GM23338 (cell line): ENCODE data around the gene RHOV. TPM values are rescaled to one million over a fixed set of nuclear protein-coding genes. Genes with fewer than 3 reads are reported as not detected.

Source experiments
- ATAC-seq: fragments of 200-7000 bp; cut with Tn5 transposase; 3 replicates; pipeline ENCODE4 v1.9.1; 2020
- DNase-seq: peaks from one replicate; pipeline ENCODE4 v3.0.0-alpha.2; 2015; ENCODE audit warnings: low spot score
- H2AFZ ChIP-seq: fragments of 200-600 bp; sonication (generic); 2 replicates; pipeline ENCODE4 v1.8.0; 2016; ENCODE audit warnings: antibody characterized with exemption, mild to moderate bottlenecking, moderate library complexity
- H3F3A ChIP-seq: fragments of 200-600 bp; sonication (generic); replicated peaks from 2 replicates; pipeline ENCODE4 v1.8.0; 2017; ENCODE audit warnings: antibody characterized with exemption, mixed run types, low read depth
- H3K27ac ChIP-seq: fragments of 200-600 bp; sonication (generic); 2 replicates; pipeline ENCODE4 v1.6.1; 2016; ENCODE audit warnings: low read depth
- H3K27me3 ChIP-seq: fragments of 200-600 bp; sonication (generic); 2 replicates; pipeline ENCODE4 v1.8.0; 2016; ENCODE audit warnings: mild to moderate bottlenecking, mixed run types, moderate library complexity; ENCODE audit not compliant: insufficient read depth
- H3K36me3 ChIP-seq: fragments of 200-600 bp; sonication (generic); 2 replicates; pipeline ENCODE4 v1.8.0; 2016; ENCODE audit warnings: mild to moderate bottlenecking; ENCODE audit not compliant: insufficient read depth
- H3K4me1 ChIP-seq: fragments of 200-600 bp; sonication (generic); 2 replicates; pipeline ENCODE4 v1.8.0; 2016; ENCODE audit warnings: mild to moderate bottlenecking, moderate library complexity; ENCODE audit not compliant: insufficient read depth
- H3K4me2 ChIP-seq: fragments of 200-600 bp; sonication (generic); 2 replicates; pipeline ENCODE4 v1.7.1; 2017; ENCODE audit warnings: mixed run types
- H3K4me3 ChIP-seq: fragments of 200-600 bp; sonication (generic); 2 replicates; pipeline ENCODE4 v1.6.1; 2016; ENCODE audit warnings: mixed run types
- H3K79me2 ChIP-seq: fragments of 200-600 bp; sonication (generic); replicated peaks from 2 replicates; pipeline ENCODE4 v1.8.0; 2017; ENCODE audit warnings: mild to moderate bottlenecking; ENCODE audit not compliant: insufficient read depth
- H3K9me2 ChIP-seq: fragments of 200-600 bp; sonication (generic); 2 replicates; pipeline ENCODE4 v1.8.0; 2017; ENCODE audit not compliant: insufficient read depth
- H4K20me1 ChIP-seq: fragments of 200-600 bp; sonication (generic); replicated peaks from 2 replicates; pipeline ENCODE4 v1.8.0; 2017; ENCODE audit warnings: mild to moderate bottlenecking; ENCODE audit not compliant: insufficient read depth
- H3K27ac Mint-ChIP-seq: 2 replicates; pipeline ENCODE4 v1.8.0; 2020; ENCODE audit warnings: inconsistent platforms, mild to moderate bottlenecking, moderate library complexity, mixed read lengths
- H3K27me3 Mint-ChIP-seq: 3 replicates; pipeline ENCODE4 v1.8.0; 2022; ENCODE audit warnings: low read depth, mild to moderate bottlenecking, moderate library complexity, mixed read lengths, inconsistent platforms; ENCODE audit not compliant: insufficient read depth, poor library complexity
- H3K36me3 Mint-ChIP-seq: 3 replicates; pipeline ENCODE4 v1.8.0; 2021; ENCODE audit warnings: low read depth, mild to moderate bottlenecking, inconsistent platforms, moderate library complexity, mixed read lengths
- H3K4me1 Mint-ChIP-seq: 3 replicates; pipeline ENCODE4 v1.8.0; 2020; ENCODE audit warnings: mild to moderate bottlenecking, inconsistent platforms, mixed read lengths
- H3K4me3 Mint-ChIP-seq: 3 replicates; pipeline ENCODE4 v1.8.0; 2021; ENCODE audit warnings: moderate library complexity, mild to moderate bottlenecking, inconsistent platforms, mixed read lengths
- H3K9me3 Mint-ChIP-seq: 3 replicates; pipeline ENCODE4 v1.8.0; 2020; ENCODE audit warnings: moderate library complexity, mild to moderate bottlenecking, inconsistent platforms, mixed read lengths
- EZH2 ChIP-seq: fragments of 200-600 bp; sonication (generic); IDR thresholded peaks from one replicate; pipeline ENCODE4 v1.8.0; 2017; ENCODE audit warnings: antibody characterized with exemption, mild to moderate bottlenecking, low read depth; ENCODE audit not compliant: unreplicated experiment
- EZH2phosphoT487 ChIP-seq: fragments of 200-600 bp; sonication (generic); IDR thresholded peaks from one replicate; pipeline ENCODE4 v1.8.1; 2018; ENCODE audit warnings: antibody characterized with exemption; ENCODE audit not compliant: unreplicated experiment
- JUNB ChIP-seq: IDR thresholded peaks from one replicate; pipeline ENCODE4 v1.6.1; 2016; ENCODE audit warnings: antibody characterized with exemption; ENCODE audit not compliant: unreplicated experiment
- NANOG ChIP-seq: IDR thresholded peaks from 2 replicates; pipeline ENCODE4 v1.6.1; 2016; ENCODE audit warnings: antibody characterized with exemption, borderline replicate concordance
- POLR2AphosphoS5 ChIP-seq: IDR thresholded peaks from 2 replicates; pipeline ENCODE4 v1.6.1; 2016; ENCODE audit warnings: antibody characterized with exemption, low read depth
- STAT1 ChIP-seq: IDR thresholded peaks from one replicate; pipeline ENCODE4 v1.6.1; 2016; ENCODE audit warnings: antibody characterized with exemption; ENCODE audit not compliant: unreplicated experiment
- ZNF331 ChIP-seq: fragments of 250-450 bp; sonication (Bioruptor Pico); IDR thresholded peaks from 2 replicates; pipeline ENCODE4 v1.5.0; 2020; ENCODE audit warnings: low read depth, mild to moderate bottlenecking, moderate library complexity
- polyA plus RNA-seq: library from polyadenylated mRNA; unstranded; fragments of >200 nt; fragmentation: Nextera tagmentation; extraction: Ambion mirVana; gene quantifications from 2 replicates; pipeline ENCODE4 v1.2.1, GENCODE V29; 2016
- total RNA-seq: library from RNA; depleted of rRNA; stranded (reverse); fragments of >200 nt; shearing (Covaris generic); gene quantifications from 2 replicates; pipeline ENCODE4 v1.2.3, GENCODE V29; 2014
- TF ChIP-seq, protein P1 (sequence below): IDR thresholded peaks from 2 replicates; pipeline ENCODE4 v1.6.1; 2016; ENCODE audit warnings: antibody characterized with exemption

The RHOV gene
- total and polyA plus RNA-seq, 2 experiments from 2014 or later = 4.4 to 4.7 TPM

DNA sequence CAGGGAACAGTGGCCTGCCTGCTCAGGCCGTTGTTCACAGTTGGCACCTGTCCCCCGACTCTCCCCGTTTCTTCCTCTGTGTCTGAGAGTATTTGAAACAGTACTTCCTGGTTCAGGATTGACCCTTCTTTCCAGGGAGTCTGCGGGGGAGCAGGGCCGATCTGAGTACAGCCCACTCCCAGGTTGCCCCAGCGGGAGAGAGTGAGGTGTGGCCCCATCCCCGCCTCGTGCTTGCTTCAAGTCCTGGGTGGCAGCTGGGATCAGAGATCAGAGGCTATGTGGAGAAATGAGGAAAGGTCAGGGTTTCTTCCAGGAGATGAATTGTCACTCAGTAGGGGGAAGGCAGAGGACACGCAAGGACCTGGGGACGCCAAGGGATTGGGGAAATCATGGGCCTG, 48.6 kb upstream of the RHOV start:
- no peaks in the 10 kb centered on the region for H3K9me2 ChIP-seq
- H3F3A ChIP-seq = 0 out of 2 replicates have a peak, but pooled peaks cover 8% of the 10 kb centered on the region
- H3K27me3 Mint-ChIP-seq = peaks cover 74% of the 10 kb centered on the region
- no peak overlapping the region for H3K27ac Mint-ChIP-seq
- H2AFZ ChIP-seq = no peak overlapping the region
- H3K4me1 Mint-ChIP-seq = peaks cover 17% of the 10 kb centered on the region
- TF ChIP-seq EZH2 = no peak
- TF ChIP-seq JUNB = no peak
- TF ChIP-seq ZNF331 (CRISPR knock-in tag) = no peak
- TF ChIP-seq, protein P1, sequence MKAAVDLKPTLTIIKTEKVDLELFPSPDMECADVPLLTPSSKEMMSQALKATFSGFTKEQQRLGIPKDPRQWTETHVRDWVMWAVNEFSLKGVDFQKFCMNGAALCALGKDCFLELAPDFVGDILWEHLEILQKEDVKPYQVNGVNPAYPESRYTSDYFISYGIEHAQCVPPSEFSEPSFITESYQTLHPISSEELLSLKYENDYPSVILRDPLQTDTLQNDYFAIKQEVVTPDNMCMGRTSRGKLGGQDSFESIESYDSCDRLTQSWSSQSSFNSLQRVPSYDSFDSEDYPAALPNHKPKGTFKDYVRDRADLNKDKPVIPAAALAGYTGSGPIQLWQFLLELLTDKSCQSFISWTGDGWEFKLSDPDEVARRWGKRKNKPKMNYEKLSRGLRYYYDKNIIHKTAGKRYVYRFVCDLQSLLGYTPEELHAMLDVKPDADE = no peak
- no peak for TF ChIP-seq POLR2AphosphoS5
- no peak for TF ChIP-seq STAT1
- no peak for TF ChIP-seq EZH2phosphoT487
- no peak overlapping the region for H3K4me3 ChIP-seq
- no peak overlapping the region for H3K4me2 ChIP-seq
- no peaks in the 10 kb centered on the region; the same call in 2 of the 3 replicates for H3K36me3 Mint-ChIP-seq
- H3K27ac ChIP-seq = no peak overlapping the region
- DNase-seq (no peak), ATAC-seq (no peak)
- no peaks in the 10 kb centered on the region for H3K9me3 Mint-ChIP-seq
- H3K4me3 Mint-ChIP-seq = no peak overlapping the region; the same call in 2 of the 3 replicates
- H3K79me2 ChIP-seq = no peaks in the 10 kb centered on the region
- peaks cover 6% of the 10 kb centered on the region; the same call in 1 of the 2 replicates for H4K20me1 ChIP-seq
- no peaks in the 10 kb centered on the region for H3K36me3 ChIP-seq
- peaks cover 73% of the 10 kb centered on the region for H3K27me3 ChIP-seq
- H3K4me1 ChIP-seq = peaks cover 10% of the 10 kb centered on the region

DNA sequence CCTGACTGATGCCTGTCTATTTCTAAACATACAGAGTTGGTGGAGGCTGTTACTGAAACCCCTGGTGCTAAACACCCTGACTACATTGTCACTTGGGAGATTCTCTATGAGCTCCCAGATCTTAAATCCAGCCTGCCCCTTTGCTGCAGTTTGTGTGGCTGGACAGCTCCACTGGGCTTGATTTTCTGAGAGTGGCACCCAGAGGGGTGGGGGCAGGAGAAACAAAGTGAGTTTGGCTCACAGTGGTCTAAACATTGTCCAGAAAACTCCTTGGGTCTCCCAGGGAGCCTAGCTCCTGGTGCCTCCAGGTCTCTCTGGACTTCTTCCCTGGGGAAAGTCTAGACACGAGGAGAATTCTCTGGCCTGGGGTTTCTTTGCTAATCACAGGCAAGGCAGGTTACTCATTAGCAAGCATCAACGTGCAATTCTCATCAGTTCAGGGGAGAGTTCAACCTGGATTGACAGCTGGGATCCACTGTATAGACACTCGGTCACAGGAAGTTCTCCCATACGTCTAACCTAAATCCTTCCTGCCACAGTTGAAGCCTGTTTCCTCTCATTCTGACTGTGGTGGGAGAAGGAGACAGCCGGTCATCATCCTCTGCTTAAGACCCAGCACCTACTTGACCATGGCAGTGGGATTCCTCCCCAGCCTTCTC, 48.0 kb upstream of the RHOV start:
- Mint-ChIP-seq H3K27me3 (peaks cover 73% of the 10 kb centered on the region), H3K36me3 (no peaks in the 10 kb centered on the region; the same call in 2 of the 3 replicates), H3K4me3 (no peak overlapping the region), H3K4me1 (peaks cover 14% of the 10 kb centered on the region), H3K27ac (no peak overlapping the region), H3K9me3 (no peaks in the 10 kb centered on the region)
- H3K79me2 ChIP-seq = no peaks in the 10 kb centered on the region
- no peak for TF ChIP-seq JUNB
- TF ChIP-seq, protein P1 = no peak
- TF ChIP-seq NANOG = no peak
- no peak for TF ChIP-seq POLR2AphosphoS5
- no peak for DNase-seq
- H3K27me3 ChIP-seq = peaks cover 67% of the 10 kb centered on the region
- H2AFZ ChIP-seq = no peak overlapping the region
- H3K4me3 ChIP-seq = no peak overlapping the region
- no peaks in the 10 kb centered on the region for H3K9me2 ChIP-seq
- no peak overlapping the region for H3K4me2 ChIP-seq
- H3F3A ChIP-seq = 0 out of 2 replicates have a peak, but pooled peaks cover 5% of the 10 kb centered on the region
- ATAC-seq = no peak
- H3K4me1 ChIP-seq = peaks cover 7% of the 10 kb centered on the region
- H3K36me3 ChIP-seq = no peaks in the 10 kb centered on the region
- H4K20me1 ChIP-seq = peaks cover 4% of the 10 kb centered on the region; the same call in 1 of the 2 replicates
- H3K27ac ChIP-seq = no peak overlapping the region
